T47D (cell line): Measurements from ENCODE around the gene GOLGA1.

Experiments
- DNase-seq, 2 experiments: peaks; one replicate each; pipeline versions ENCODE4 v3.0.0 to v3.0.0-alpha.2; 2011 to 2012; ENCODE audit warnings: low read depth in 1 of 2, low spot score in 1 of 2
- JUND ChIP-seq: IDR thresholded peaks from 2 replicates; pipeline ENCODE4 v1.6.1; 2012; ENCODE audit warnings: low read depth
- in situ Hi-C: cut with HindIII; loops from 2 replicates; pipeline ENCODE4 v1.10.0; 2016; ENCODE audit warnings: low sequenced_read_pairs, low pct_unique_long_range_greater_than_20kb

Gene GOLGA1

DNA sequence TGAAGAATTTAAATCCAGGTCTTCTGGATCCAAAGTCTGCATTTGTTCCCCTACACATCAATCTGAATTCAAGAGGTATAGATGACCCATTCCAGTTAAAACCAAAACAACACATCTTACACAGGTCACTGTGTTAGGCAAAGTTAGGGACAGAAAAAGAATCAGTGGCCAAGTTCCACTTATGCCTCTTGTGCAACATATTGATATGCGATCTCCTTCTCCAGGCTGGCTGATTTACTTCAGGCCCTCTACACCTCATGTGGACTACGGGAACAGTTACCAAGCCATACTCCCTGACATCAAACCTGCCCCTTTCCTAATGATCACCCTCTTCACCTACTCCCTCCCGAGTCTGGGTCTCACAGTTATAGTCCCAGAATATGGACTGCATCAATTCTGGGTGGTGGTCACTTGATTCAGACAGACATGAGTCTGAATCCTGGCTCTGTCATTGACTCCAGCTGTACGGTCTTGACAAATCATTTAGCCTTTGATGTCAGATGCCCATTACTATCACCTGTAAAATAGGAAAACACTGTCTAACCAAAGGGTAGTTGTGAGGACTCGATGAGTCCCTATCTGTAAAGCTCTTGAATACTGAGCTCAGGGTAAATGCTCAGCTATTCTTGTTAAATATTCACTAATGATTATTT is 26.0 kb downstream of the GOLGA1 start:
- in situ Hi-C loops: no loop called here
- TF ChIP-seq JUND: no peak
- DNase-seq: no peak

DNA sequence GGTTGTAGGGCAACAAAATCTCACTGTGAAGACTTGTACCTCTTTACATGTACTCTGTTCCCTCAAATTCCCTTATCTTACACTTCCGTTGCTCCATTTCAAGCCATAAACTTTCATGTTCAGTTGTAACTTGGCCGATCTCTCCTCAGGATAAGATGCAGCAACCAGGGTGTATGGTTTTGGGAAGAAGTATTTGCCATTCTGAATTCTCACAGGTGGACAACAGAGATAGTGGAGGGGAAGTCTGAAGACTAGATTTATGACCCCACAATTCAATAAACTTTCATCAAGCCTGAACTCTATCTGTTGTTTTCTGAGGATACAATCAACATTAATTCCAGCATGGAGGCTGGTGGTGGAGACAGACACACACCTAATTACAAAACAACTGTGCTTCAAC is 27.5 kb downstream of the GOLGA1 start:
- no peak for TF ChIP-seq JUND
- in situ Hi-C loops: no loop called here
- no peak for DNase-seq

DNA sequence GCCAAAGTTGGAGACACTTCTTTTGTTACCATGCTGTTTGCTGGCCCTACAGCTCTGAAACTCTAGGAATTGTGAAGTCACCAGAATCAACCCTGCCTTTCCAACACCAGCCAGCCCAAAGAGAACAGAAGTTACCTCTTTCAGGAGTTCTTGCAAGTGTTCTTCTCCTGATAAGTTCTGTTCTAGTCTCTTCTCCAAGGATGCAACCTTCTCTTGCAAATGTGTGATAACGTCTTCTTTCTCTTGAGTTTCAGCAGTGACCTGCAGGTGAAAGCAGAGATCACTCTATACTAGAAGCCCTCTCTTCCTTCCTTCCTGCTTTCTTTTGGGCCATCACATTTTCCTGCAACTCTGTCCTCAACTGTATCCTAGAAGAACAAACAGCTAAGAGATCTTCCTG is 29.1 kb downstream of the GOLGA1 start:
- no peak for TF ChIP-seq JUND
- in situ Hi-C loops: no loop called here

DNA sequence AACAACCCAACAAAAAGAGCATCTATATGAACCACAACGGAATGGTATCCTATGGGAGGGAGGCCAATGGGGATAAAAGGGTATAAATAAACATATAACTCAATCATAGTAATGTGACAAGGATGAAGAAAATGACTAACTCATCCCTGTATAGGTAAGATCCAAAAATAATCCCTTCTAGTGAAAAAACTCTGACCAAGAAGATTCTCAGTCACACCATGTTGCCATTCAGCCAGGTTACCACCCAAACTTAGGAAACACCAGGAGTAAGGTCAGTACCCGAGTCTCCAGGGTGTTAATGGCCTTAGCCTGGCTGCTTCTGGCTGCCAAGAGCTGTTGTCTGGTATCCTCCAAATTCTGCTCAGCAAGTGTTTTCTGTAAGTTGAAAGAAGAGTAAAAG is 32.8 kb downstream of the GOLGA1 start:
- DNase-seq: no peak
- no peak for TF ChIP-seq JUND
- in situ Hi-C loops: no loop called here

More for the DNA sequence above, 29.1 kb downstream of the GOLGA1 start:
- no peak for DNase-seq

DNA sequence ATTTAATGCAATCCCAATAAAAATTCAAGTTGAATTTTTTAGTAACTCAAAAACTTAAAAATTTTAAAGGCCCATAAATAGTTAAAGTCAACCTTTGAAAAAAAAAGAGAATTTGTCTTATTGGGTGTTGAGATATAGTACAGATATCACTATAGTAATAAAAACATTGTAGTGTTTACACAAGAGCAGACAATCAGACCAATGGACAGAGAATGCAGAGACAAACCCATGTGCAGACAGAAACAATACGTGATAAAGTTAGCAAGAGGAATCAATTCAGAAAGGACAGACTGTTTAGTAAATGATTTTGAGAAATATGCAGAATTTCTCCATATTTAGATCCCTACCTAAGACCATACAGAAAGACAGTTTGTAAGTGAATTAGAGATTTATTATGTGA is 33.9 kb downstream of the GOLGA1 start:
- in situ Hi-C loops: no loop called here
- TF ChIP-seq JUND: no peak
- no peak for DNase-seq

DNA sequence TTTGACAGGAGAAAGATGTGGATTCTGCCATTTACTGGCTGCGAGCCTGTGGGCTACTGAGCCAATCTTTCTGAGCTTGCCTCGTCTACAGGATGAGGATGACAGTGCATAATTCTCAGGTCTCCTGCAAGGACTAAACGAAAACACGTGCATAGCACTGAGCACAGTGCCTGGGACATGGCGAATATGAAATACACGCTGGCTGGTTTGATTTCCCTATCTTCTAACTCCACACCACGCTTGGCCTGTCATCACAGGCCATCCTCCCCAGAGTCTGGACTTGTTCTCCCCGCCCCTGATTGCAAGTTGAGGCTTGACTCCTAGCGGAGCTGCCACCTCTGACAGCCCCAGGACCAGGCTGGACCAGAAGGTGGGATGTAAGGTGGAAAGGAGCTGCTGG is 41.0 kb downstream of the GOLGA1 start:
- no peak for DNase-seq
- TF ChIP-seq JUND: no peak
- in situ Hi-C loops: no loop called here

DNA sequence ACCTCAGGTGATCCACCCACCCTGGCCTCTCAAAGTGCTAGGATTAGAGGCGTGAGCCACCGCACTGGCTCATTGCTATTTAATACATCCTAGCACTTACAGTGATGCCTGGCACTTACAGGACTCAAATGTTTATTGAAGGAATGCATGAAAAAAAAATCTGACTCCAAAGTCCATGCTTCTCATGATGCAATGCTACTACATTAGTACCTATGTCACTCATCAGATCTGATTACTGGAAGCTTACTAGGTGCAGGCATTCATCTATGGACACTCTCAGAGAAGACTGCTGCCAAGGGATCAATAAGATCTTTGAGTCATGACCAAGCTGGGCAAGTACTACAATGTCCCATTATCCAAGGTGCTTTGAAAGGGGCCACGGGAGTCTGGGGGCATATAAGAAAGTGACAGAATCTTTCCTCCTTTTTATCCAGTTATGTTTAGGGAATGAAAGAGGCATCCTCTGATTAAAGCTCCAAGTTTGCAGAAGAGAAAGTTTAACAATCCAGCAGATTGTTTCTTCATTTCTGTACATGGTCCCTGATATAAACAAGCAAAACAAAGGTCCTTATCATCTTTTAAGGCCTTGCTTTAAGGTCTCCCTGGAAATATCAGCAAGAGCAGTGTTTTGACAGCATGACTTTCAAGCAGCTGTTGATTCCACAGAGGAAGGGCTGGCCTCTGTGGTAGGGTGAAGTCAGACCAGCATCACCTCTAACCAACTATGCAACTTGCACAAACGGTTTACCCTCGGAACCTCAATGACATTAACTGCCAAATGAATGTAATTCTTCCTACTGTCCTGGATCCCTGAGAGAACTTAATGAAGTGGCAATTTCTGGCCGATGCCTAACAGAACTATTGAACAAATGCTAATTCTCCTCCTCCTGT is 43.1 kb downstream of the GOLGA1 start:
- DNase-seq: no peak
- in situ Hi-C loops: no loop called here
- TF ChIP-seq JUND: no peak

DNA sequence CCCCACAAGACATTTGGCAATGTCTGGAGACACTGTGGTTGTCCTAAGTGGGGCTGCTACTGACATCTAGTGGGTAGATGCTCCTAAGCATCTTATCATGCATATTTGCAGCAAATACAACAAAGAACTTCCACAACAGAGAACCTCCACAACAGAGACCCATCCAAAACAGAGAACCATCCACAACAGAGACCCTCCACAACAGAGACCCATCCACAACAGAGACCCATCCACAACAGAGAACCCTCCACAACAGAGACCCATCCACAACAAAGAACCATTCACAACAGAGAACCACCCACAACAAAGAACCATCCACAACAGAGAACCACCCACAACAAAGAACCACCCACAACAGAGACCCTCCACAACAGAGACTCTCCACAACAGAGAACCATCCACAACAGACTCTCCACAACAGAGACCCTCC is 46.1 kb downstream of the GOLGA1 start:
- in situ Hi-C loops: no loop called here
- no peak for TF ChIP-seq JUND
- peak; percentile 20 to 63 for DNase-seq

DNA sequence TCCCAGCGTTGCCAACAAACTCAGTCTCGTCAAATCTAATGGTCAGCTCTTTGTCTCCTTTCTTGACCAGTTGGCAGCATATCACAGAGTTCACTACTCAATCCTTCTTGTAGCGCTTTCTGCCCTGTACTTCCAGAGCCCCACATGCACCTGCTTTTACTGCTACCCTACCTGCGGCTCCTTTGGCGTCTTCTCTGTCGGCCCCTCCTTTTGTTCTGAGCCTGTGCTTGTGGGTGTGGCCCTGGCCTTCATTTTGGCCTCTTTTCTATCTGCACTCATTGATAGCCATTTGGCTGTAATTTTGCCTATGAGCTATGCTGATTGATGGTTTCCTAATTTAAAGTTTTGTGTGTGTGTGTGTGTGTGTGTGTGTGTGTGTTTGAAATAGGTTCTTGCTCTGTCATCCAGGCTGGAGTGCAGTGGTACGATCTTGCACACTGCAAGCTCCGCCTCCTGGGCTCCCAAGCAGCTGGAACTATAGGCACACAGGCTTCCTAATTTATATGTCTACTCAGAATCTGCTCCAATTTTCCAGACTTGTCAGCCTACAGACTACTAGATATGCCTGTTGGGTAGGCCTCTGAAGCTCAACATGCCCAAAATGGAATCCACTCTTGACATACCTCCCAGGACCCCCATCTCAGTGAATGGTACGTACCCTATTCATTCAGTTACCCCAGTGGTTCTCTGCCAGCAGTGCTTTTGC is 46.7 kb downstream of the GOLGA1 start:
- no peak for DNase-seq
- no peak for TF ChIP-seq JUND
- in situ Hi-C loops: no loop called here

DNA sequence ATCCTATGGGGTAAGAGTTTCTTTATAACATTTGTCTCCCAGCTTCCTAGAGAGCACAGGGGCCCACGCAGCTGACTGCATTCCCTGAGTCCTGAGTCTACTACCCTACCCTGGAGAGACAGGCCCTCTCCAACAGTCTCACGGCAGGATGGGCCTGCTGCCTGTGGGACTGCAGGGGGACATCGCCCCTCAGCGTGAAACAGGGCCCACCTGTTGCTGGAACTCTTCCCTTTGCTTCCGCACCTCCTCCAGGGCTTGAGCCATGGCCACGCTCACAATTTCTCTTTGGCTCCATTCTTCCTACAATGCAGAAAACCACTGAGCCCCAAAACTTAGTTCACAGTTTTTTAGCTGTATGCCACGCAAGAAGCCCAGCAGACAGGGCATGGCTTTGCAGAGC is 50.7 kb downstream of the GOLGA1 start:
- no peak for DNase-seq
- in situ Hi-C loops: no loop called here
- TF ChIP-seq JUND: no peak

DNA sequence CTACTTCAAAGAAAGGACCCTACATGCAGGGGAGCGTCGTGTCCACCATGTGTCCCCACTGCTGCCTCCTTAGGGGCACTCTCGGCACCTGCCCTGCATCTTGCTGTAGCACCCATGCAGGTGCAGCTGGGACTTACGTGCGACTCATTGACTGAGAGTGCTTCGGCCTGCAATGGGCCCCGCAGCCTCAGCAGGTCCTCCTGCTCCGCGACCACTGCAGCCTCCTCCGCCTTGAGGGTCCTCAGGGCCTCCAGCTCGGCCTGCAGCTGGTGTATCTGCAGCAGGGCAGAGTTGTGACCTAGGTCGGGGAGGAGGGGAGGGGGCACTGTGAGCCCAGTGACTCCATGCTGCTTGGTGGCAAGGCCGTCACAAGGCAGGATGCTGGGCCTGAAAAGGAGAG is 51.9 kb downstream of the GOLGA1 start:
- in situ Hi-C loops: no loop called here
- TF ChIP-seq JUND: no peak

DNA sequence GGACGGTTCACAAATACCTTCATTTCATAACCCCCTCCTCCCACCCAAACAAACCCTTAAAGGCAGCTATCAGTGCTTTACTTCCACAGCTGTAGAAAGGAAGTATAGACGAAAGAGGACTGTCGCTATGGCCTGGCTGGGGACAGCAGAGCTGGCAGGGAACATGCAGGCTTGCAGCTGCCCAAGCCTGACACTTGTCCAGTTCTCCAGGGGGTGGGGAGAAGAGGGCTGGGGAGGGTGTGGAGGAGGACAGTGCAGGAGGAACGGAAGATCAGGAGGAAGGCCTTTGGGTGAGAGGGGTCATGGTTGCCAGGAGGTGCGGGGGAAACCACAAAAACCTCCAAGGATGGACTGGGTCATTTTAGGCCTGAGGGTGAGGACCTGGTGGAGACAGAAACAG is 53.1 kb downstream of the GOLGA1 start:
- no peak for TF ChIP-seq JUND
- in situ Hi-C loops: no loop called here

More for the DNA sequence above, 51.9 kb downstream of the GOLGA1 start:
- no peak for DNase-seq

More for the DNA sequence above, 53.1 kb downstream of the GOLGA1 start:
- DNase-seq: no peak
